K562 (cell line): ENCODE results near the gene STK11. TPM values are rescaled to one million over a fixed set of nuclear protein-coding genes. Genes with fewer than 3 reads are reported as not detected.

Experiments
- BCOR ChIP-seq: fragments of 450-650 bp; IDR thresholded peaks from 2 replicates; pipeline ENCODE4 v1.6.1; 2016
- BRD9 ChIP-seq: fragments of 450-650 bp; IDR thresholded peaks from 2 replicates; pipeline ENCODE4 v1.6.1; 2018; ENCODE audit warnings: low read depth; ENCODE audit not compliant: partially characterized antibody
- DPF2 ChIP-seq: fragments of 450-650 bp; IDR thresholded peaks from 2 replicates; pipeline ENCODE4 v1.6.1; 2016
- E2F3 ChIP-seq: fragments of 250-450 bp; sonication (Bioruptor Pico); IDR thresholded peaks from 2 replicates; pipeline ENCODE4 v1.4.0; 2020; ENCODE audit warnings: mild to moderate bottlenecking
- HSF4 ChIP-seq: fragments of 250-450 bp; sonication (Bioruptor Pico); IDR thresholded peaks from 2 replicates; pipeline ENCODE4 v2.1.2; 2022; ENCODE audit warnings: mild to moderate bottlenecking, moderate library complexity, borderline replicate concordance
- RBM17 ChIP-seq: fragments of 200-400 bp; formaldehyde crosslinking; IDR thresholded peaks from 2 replicates; pipeline ENCODE4 v1.6.1; 2017; ENCODE audit warnings: low read depth, mild to moderate bottlenecking, low read length, borderline replicate concordance
- SRF ChIP-seq, 2 experiments: fragments of 250-450, 450-650 bp in 1 of 2; sonication (Bioruptor Pico) in 1 of 2; sonication (generic) in 1 of 2; formaldehyde crosslinking; IDR thresholded peaks; 2 replicates each; pipeline versions ENCODE4 v1.5.0 to v1.5.1; 2020 to 2022; ENCODE audit warnings: mild to moderate bottlenecking in 1 of 2, missing genetic modification reagents in 1 of 2
- TAF1 ChIP-seq: IDR thresholded peaks from 2 replicates; pipeline ENCODE4 v1.6.1; 2011; ENCODE audit warnings: mild to moderate bottlenecking, low read length, moderate library complexity; ENCODE audit not compliant: insufficient read depth, control insufficient read depth, severe bottlenecking; ENCODE audit errors: extremely low read depth
- TARDBP ChIP-seq: fragments of 450-650 bp; IDR thresholded peaks from 2 replicates; pipeline ENCODE4 v1.6.1; 2016
- TSC22D4 ChIP-seq: fragments of 450-650 bp; IDR thresholded peaks from 2 replicates; pipeline ENCODE4 v1.6.1; 2016; ENCODE audit warnings: missing genetic modification characterization, missing biosample characterization, control low read depth
- ZC3H4 ChIP-seq: sonication (generic); formaldehyde crosslinking; IDR thresholded peaks from 2 replicates; pipeline ENCODE4 v1.9.0; 2021; ENCODE audit warnings: missing genetic modification reagents, borderline replicate concordance
- ZFP30 ChIP-seq: fragments of 250-450 bp; sonication (Bioruptor Pico); IDR thresholded peaks from 2 replicates; pipeline ENCODE4 v1.8.0; 2022; ENCODE audit warnings: moderate library complexity, mild to moderate bottlenecking, inconsistent platforms, borderline replicate concordance
- ZNF318 ChIP-seq, 2 experiments: fragments of 450-650 bp; IDR thresholded peaks; 2 replicates each; pipeline ENCODE4 v1.6.1; 2016; ENCODE audit warnings: mild to moderate bottlenecking in 2 of 2, borderline replicate concordance in 1 of 2, low read depth in 1 of 2, moderate library complexity in 1 of 2
- ZNF512 ChIP-seq: IDR thresholded peaks from 2 replicates; pipeline ENCODE4 v1.6.1; 2016; ENCODE audit warnings: missing genetic modification characterization, missing compliant biosample characterization
- polyA plus RNA-seq, 8 experiments: library from polyadenylated mRNA; depleted of rRNA in 4 of 8; stranded (reverse) in 5 of 8; unstranded in 3 of 8; fragments of >200 nt; fragmentation: Nextera tagmentation in 2 of 8; fragmentation: Illumina TruSeq in 1 of 8; extraction: Ambion mirVana in 2 of 8; extraction: Trizol in 1 of 8; gene quantifications; 2 replicates each; pipeline versions ENCODE4 v1.2.1 to v1.2.3, GENCODE V29; 2011 to 2014; ENCODE audit warnings: inconsistent platforms in 1 of 8, missing spikeins in 1 of 8
- total RNA-seq, 7 experiments: library from RNA; depleted of rRNA in 6 of 7; stranded (reverse); fragments of >200 nt in 6 of 7; fragmentation: Illumina TruSeq in 2 of 7; extraction: Trizol in 2 of 7; gene quantifications; 2 replicates each; pipeline versions ENCODE4 v1.2.1 to v1.2.3, GENCODE V29; 2011 to 2021; ENCODE audit warnings: low replicate concordance in 1 of 7

STK11 gene
- total and polyA plus RNA-seq, 9 of the 15 experiments (the other 6 are each of a cell fraction or from before 2014, with no cell fraction given) = 0.15 to 96.5 (median 31.7) TPM

DNA sequence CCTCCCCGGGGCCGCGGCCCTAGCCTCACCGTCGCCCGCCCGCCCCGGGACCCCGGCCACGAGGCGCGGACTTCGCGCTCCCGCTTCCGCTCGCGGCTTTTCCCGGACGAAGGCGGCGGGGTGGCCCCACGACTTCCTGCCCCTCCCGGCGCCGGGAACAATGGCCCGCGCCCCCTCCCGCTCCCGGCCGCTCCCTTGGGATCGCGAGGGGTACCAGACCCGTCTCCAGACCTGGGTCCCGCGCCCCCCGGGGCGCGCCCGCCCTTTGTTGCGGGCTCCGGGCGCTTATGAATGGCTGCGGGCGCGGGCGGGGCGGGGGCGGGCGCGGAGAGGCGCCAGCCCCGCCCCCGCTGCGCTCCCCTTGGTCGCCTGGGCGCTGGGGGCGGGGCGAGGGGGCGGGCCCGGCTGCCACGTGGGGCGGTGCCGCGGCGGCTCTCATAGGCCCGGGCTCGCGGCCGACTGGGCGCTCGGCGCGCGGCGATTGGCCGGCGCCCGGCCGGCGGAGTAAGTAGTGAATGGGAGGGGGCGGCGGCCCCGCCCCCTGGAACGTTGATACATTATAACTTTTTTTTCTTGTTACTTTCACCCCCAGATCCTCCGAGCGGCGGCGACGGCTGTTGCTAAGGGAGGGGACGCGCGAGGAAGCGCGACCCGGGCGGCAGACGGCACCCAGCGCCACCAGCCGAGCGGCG, 43.9 kb downstream of the STK11 start (continued):
- TF ChIP-seq SRF (CRISPR knock-in tag; IDR thresholded peaks at IDR 0.05) (no peak), E2F3 (CRISPR knock-in tag) (no peak), BCOR (no peak), ZC3H4 (no peak), RBM17 (no peak), ZNF512 (no peak), ZFP30 (CRISPR knock-in tag) (no peak), TSC22D4 (tag) (no peak), BRD9 (no peak), HSF4 (CRISPR knock-in tag) (no peak), TARDBP (no peak), ZNF318 (IDR thresholded peaks at IDR 0.05; ENCODE audit: borderline replicate concordance in 1 of 2, low read depth in 1 of 2) (no peak), DPF2 (no peak), TAF1 (peak; percentile 72)
